MM.1S (cell line): ENCODE measurements around the gene NOP56.
"Not testable (repeated sequence)": the region's sequence is repeated elsewhere in the genome, so short reads cannot be mapped to it uniquely, and the experiment has no call there.

Experiments
- DNase-seq: peaks from one replicate; pipeline ENCODE4 v3.0.0-alpha.2; 2015
- H2AFZ ChIP-seq: fragments of 300-600 bp; sonication (generic); 2 replicates; pipeline ENCODE4 v1.6.0; 2016; ENCODE audit warnings: antibody characterized with exemption, low read length
- H3F3A ChIP-seq: fragments of 300-600 bp; sonication (generic); 2 replicates; pipeline ENCODE4 v1.6.1; 2016; ENCODE audit warnings: mild to moderate bottlenecking, antibody characterized with exemption, low read length, moderate library complexity, mixed read lengths; ENCODE audit not compliant: insufficient read depth
- H3K27ac ChIP-seq: fragments of 300-600 bp; sonication (generic); 2 replicates; pipeline ENCODE4 v1.5.1; 2016; ENCODE audit warnings: mild to moderate bottlenecking, low read length
- H3K27me3 ChIP-seq: fragments of 300-600 bp; sonication (generic); replicated peaks from 2 replicates; pipeline ENCODE4 v1.6.0; 2016; ENCODE audit warnings: low read length; ENCODE audit not compliant: insufficient read depth
- H3K36me3 ChIP-seq: fragments of 300-600 bp; sonication (generic); replicated peaks from 2 replicates; pipeline ENCODE4 v1.6.1; 2016; ENCODE audit warnings: mild to moderate bottlenecking, low read length, mixed read lengths; ENCODE audit not compliant: insufficient read depth
- H3K4me1 ChIP-seq: fragments of 300-600 bp; sonication (generic); 2 replicates; pipeline ENCODE4 v1.6.1; 2016; ENCODE audit warnings: low read length, mixed read lengths
- H3K4me2 ChIP-seq: fragments of 300-600 bp; sonication (generic); 2 replicates; pipeline ENCODE4 v1.6.0; 2016; ENCODE audit warnings: low read depth, low read length
- H3K4me3 ChIP-seq: fragments of 300-600 bp; sonication (generic); 2 replicates; pipeline ENCODE4 v1.5.1; 2016; ENCODE audit warnings: low read length, mixed read lengths
- H3K79me2 ChIP-seq: fragments of 300-600 bp; sonication (generic); 2 replicates; pipeline ENCODE4 v1.6.1; 2016; ENCODE audit warnings: mixed run types, low read length, mixed read lengths
- H3K9ac ChIP-seq: fragments of 300-600 bp; sonication (generic); 2 replicates; pipeline ENCODE4 v1.6.1; 2016; ENCODE audit warnings: low read length, mixed read lengths
- H3K9me2 ChIP-seq: fragments of 300-600 bp; sonication (generic); replicated peaks from 2 replicates; pipeline ENCODE4 v1.6.1; 2016; ENCODE audit warnings: mild to moderate bottlenecking, low read length, mixed read lengths; ENCODE audit not compliant: insufficient read depth
- H3K9me3 ChIP-seq: fragments of 300-600 bp; sonication (generic); replicated peaks from 2 replicates; pipeline ENCODE4 v1.6.1; 2016; ENCODE audit warnings: mild to moderate bottlenecking, low read length, mixed read lengths; ENCODE audit not compliant: insufficient read depth
- H4K20me1 ChIP-seq: fragments of 300-600 bp; sonication (generic); 2 replicates; pipeline ENCODE4 v1.6.1; 2016; ENCODE audit warnings: mild to moderate bottlenecking, low read length, moderate library complexity, mixed read lengths; ENCODE audit not compliant: insufficient read depth
- CTCF ChIP-seq: fragments of 300-600 bp; sonication (generic); IDR thresholded peaks from 2 replicates; pipeline ENCODE4 v1.5.1; 2016; ENCODE audit warnings: antibody characterized with exemption, low read length, mixed read lengths
- EZH2 ChIP-seq: fragments of 300-600 bp; sonication (generic); optimal IDR thresholded peaks from 2 replicates; pipeline ENCODE3; 2017; ENCODE audit warnings: low read depth, mild to moderate bottlenecking, antibody characterized with exemption, low read length, mixed read lengths
- EZH2phosphoT487 ChIP-seq: fragments of 300-600 bp; sonication (generic); IDR thresholded peaks from 2 replicates; pipeline ENCODE4 v1.6.1; 2018; ENCODE audit warnings: antibody characterized with exemption, low read length

NOP56 gene

GRCh38 chr20:2680046-2680445, 27.6 kb downstream of the NOP56 start:
- Histone ChIP-seq H3K9me3 (no peaks in the 10 kb centered on the region), H3K4me1 (no peaks in the 10 kb centered on the region), H3K36me3 (no peaks in the 10 kb centered on the region), H3K4me2 (no peak overlapping the region), H3K79me2 (no peaks in the 10 kb centered on the region), H3K27ac (no peak overlapping the region), H3F3A (no peaks in the 10 kb centered on the region), H4K20me1 (no peaks in the 10 kb centered on the region), H2AFZ (no peak overlapping the region), H3K9ac (no peak overlapping the region), H3K4me3 (no peak overlapping the region), H3K27me3 (no peaks in the 10 kb centered on the region), H3K9me2 (no peaks in the 10 kb centered on the region)
- DNase-seq = no peak
- TF ChIP-seq CTCF (no peak), EZH2 (no peak), EZH2phosphoT487 (no peak)

DNA sequence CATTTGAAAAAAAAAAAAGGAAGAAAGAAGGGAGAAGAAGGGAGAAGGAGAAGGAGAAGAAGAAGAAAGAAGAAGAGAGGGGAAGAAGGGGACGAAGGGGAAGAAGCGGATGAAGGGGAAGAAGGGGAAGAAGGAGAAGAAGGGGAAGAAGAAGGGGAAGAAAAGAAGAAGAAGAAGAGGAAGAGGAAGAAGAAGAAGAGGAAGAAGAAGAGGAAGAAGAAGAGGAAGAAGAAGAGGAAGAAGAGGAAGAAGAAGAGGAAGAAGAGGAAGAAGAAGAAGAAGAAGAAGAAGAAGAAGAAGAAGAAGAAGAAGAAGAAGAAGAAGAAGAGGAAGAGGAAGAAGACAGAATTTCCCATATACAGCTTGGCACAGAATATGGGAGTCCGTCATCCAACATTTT, 29.6 kb downstream of the NOP56 start:
- not testable (repeated sequence) for H3K4me2 ChIP-seq, H3K9me2 ChIP-seq, H4K20me1 ChIP-seq, H3F3A ChIP-seq, H3K9me3 ChIP-seq, H3K36me3 ChIP-seq, H3K9ac ChIP-seq, H3K27ac ChIP-seq, H3K4me3 ChIP-seq, H3K4me1 ChIP-seq, H3K27me3 ChIP-seq, DNase-seq, H3K79me2 ChIP-seq, H2AFZ ChIP-seq

DNA sequence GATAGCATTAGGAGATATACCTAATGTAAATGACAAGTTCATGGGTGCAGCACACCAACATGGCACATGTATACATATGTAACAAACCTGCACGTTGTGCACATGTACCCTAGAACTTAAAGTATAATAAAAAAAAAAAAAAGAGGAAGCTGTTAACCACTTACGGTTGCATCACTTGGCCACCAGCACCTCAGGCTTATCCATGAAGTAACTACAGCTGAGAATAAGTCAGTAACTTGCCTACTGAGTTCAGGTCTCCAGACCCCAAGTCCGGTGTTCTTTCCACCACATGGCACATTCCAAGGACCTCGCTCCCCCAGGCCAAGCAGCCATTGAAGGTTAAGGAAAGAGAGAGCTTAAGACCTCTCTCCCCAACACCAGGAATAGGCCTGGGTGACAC, 32.4 kb downstream of the NOP56 start:
- not testable (repeated sequence) for H3K4me2 ChIP-seq, H3K27me3 ChIP-seq, DNase-seq

GRCh38 chr20:2687514-2687913, 35.1 kb downstream of the NOP56 start:
- H2AFZ ChIP-seq = peak overlapping the region; percentile 62
- no peak overlapping the region for H3K27ac ChIP-seq
- H3K9me2 ChIP-seq = no peaks in the 10 kb centered on the region
- no peaks in the 10 kb centered on the region; the same call in 1 of the 2 replicates for H3K4me1 ChIP-seq
- no peaks in the 10 kb centered on the region for H3K79me2 ChIP-seq
- H3F3A ChIP-seq = peaks cover 7% of the 10 kb centered on the region; the same call in 1 of the 2 replicates
- H3K9ac ChIP-seq = no peak overlapping the region
- no peak for TF ChIP-seq EZH2
- TF ChIP-seq EZH2phosphoT487 = no peak
- TF ChIP-seq CTCF = no peak
- peak overlapping the region; percentile 57 for H3K4me2 ChIP-seq
- H3K9me3 ChIP-seq = no peaks in the 10 kb centered on the region
- no peaks in the 10 kb centered on the region for H4K20me1 ChIP-seq
- no peak for DNase-seq
- H3K27me3 ChIP-seq = peaks cover 10% of the 10 kb centered on the region
- peak overlapping the region; percentile 39; the same call in 1 of the 2 replicates for H3K4me3 ChIP-seq
- H3K36me3 ChIP-seq = no peaks in the 10 kb centered on the region

More for the DNA sequence above, 32.4 kb downstream of the NOP56 start:
- not testable (repeated sequence) for H3K36me3 ChIP-seq, H3K9me2 ChIP-seq, H3K4me1 ChIP-seq, H3K9me3 ChIP-seq, H2AFZ ChIP-seq, H3K9ac ChIP-seq, H3K4me3 ChIP-seq, H3K79me2 ChIP-seq, H3K27ac ChIP-seq, H4K20me1 ChIP-seq, H3F3A ChIP-seq
